Suprapubic skin (tissue), 4 donors: ENCODE results near the gene KRT73. TPM values are rescaled to one million over a fixed set of nuclear protein-coding genes. Genes with fewer than 3 reads are reported as not detected.

ENCODE experiments used
- DNase-seq, 2 donors: peaks; one replicate each; pipeline ENCODE4 v3.0.0-alpha.2; 2019; ENCODE audit warnings: low spot score in 2 of 2
- H3K27ac ChIP-seq: fragments of 200-600 bp; sonication (generic); one replicate; pipeline ENCODE4 v1.5.1; 2019
- H3K27me3 ChIP-seq: fragments of 200-600 bp; sonication (generic); one replicate; pipeline ENCODE4 v1.5.1; 2019
- H3K36me3 ChIP-seq: fragments of 200-600 bp; sonication (generic); one replicate; pipeline ENCODE4 v1.5.1; 2019
- H3K4me1 ChIP-seq: fragments of 200-600 bp; sonication (generic); one replicate; pipeline ENCODE4 v1.5.1; 2019
- H3K4me3 ChIP-seq: fragments of 200-600 bp; sonication (generic); one replicate; pipeline ENCODE4 v1.5.1; 2019; ENCODE audit warnings: mild to moderate bottlenecking
- H3K9me3 ChIP-seq: fragments of 200-600 bp; sonication (generic); one replicate; pipeline ENCODE4 v1.5.1; 2019
- CTCF ChIP-seq, 2 donors: fragments of 200-600 bp in 1 of 2; fragments of 450-650 bp in 1 of 2; sonication (generic) in 1 of 2; IDR thresholded peaks; one replicate each; pipeline ENCODE4 v1.5.1; 2016 to 2019; ENCODE audit warnings: antibody characterized with exemption in 2 of 2, mild to moderate bottlenecking in 1 of 2, moderate library complexity in 1 of 2
- EP300 ChIP-seq: sonication (generic); formaldehyde crosslinking; IDR thresholded peaks from one replicate; pipeline ENCODE4 v1.6.1; 2017; ENCODE audit warnings: antibody characterized with exemption
- POLR2A ChIP-seq, 2 donors: fragments of 450-650 bp; IDR thresholded peaks; one replicate each; pipeline ENCODE4 v1.6.1; 2017; ENCODE audit warnings: antibody characterized with exemption in 2 of 2, mild to moderate bottlenecking in 2 of 2, moderate library complexity in 2 of 2
- POLR2AphosphoS5 ChIP-seq, 3 donors: sonication (generic); formaldehyde crosslinking; IDR thresholded peaks; one replicate each; pipeline ENCODE4 v1.6.1; 2017; ENCODE audit warnings: antibody characterized with exemption in 3 of 3
- WGBS: methylation state at CpG from one replicate; pipeline ENCODE4 v1.1.5; 2018; 5-methylcytosine and 5-hydroxymethylcytosine counted together
- total RNA-seq, 4 donors: library from RNA; depleted of rRNA; stranded (reverse); fragments of >200 nt; gene quantifications; one replicate each; pipeline ENCODE4 v1.1.0, GENCODE V29; 2016

KRT73 gene
- total RNA-seq, 4 donors from 2014 or later = 8.7 to 27.4 (median 17.5) TPM

- peaks cover 11% of the 10 kb centered on the region for H3K4me1 ChIP-seq
- no peak for TF ChIP-seq EP300
These were observed 43.1 kb downstream of the KRT73 start for GRCh38 chr12:52575256-52575655.

GRCh38 chr12:52573743-52574142 lies 44.6 kb downstream of the KRT73 start, which contains the start of gene KRT74:
TSS of gene KRT74 (minus strand) at chr12:52573843. CDS start at chr12:52573777, 66 bp downstream.
- Histone ChIP-seq H3K4me1 (peaks cover 3% of the 10 kb centered on the region), H3K27ac (no peak within 1 kb of the TSS), H3K4me3 (no peak within 1 kb of the TSS), H3K27me3 (peaks cover 4% of the 10 kb centered on the region), H3K36me3 (no peaks in the 10 kb centered on the region), H3K9me3 (no peaks in the 10 kb centered on the region)
- no peak for DNase-seq
- 95% methylated on average over 3 of the region's 3 CpGs for WGBS
- no peak for TF ChIP-seq EP300
- no peak for TF ChIP-seq CTCF (IDR thresholded peaks at IDR 0.05)
- no peak for TF ChIP-seq POLR2AphosphoS5 (IDR thresholded peaks at IDR 0.05)
- no peak for TF ChIP-seq POLR2A (IDR thresholded peaks at IDR 0.05)

More at GRCh38 chr12:52575256-52575655, 43.1 kb downstream of the KRT73 start:
- no peak for DNase-seq
- peaks cover 4% of the 10 kb centered on the region for H3K27me3 ChIP-seq
- H3K4me3 ChIP-seq = no peak overlapping the region
- no peaks in the 10 kb centered on the region for H3K9me3 ChIP-seq
- no peak overlapping the region for H3K27ac ChIP-seq
- 87% methylated on average over 8 of the region's 9 CpGs for WGBS
- H3K36me3 ChIP-seq = no peaks in the 10 kb centered on the region

GRCh38 chr12:52573306-52573705 lies 45.1 kb downstream of the KRT73 start:
- Histone ChIP-seq H3K27me3 (peaks cover 4% of the 10 kb centered on the region), H3K27ac (no peak overlapping the region), H3K9me3 (no peaks in the 10 kb centered on the region), H3K36me3 (no peaks in the 10 kb centered on the region), H3K4me1 (peaks cover 2% of the 10 kb centered on the region), H3K4me3 (no peak overlapping the region)
- 92% methylated on average over 15 of the region's 15 CpGs for WGBS
- no peak for DNase-seq
- TF ChIP-seq POLR2A (IDR thresholded peaks at IDR 0.05) (no peak), EP300 (no peak), POLR2AphosphoS5 (IDR thresholded peaks at IDR 0.05) (no peak), CTCF (IDR thresholded peaks at IDR 0.05) (no peak)

- Histone ChIP-seq H3K4me3 (no peak overlapping the region), H3K9me3 (no peaks in the 10 kb centered on the region), H3K27me3 (peaks cover 12% of the 10 kb centered on the region), H3K27ac (no peak overlapping the region), H3K36me3 (no peaks in the 10 kb centered on the region), H3K4me1 (no peaks in the 10 kb centered on the region)
- TF ChIP-seq POLR2AphosphoS5 (IDR thresholded peaks at IDR 0.05) = no peak
- TF ChIP-seq POLR2A (IDR thresholded peaks at IDR 0.05) = no peak
- TF ChIP-seq EP300 = no peak
- TF ChIP-seq CTCF (IDR thresholded peaks at IDR 0.05) = no peak
- 96% methylated on average over 10 of the region's 10 CpGs for WGBS
- no peak for DNase-seq
These were observed 47.8 kb downstream of the KRT73 start for GRCh38 chr12:52570511-52570910.

- no peak overlapping the region for H3K4me3 ChIP-seq
- no peaks in the 10 kb centered on the region for H3K36me3 ChIP-seq
- H3K27me3 ChIP-seq = peaks cover 14% of the 10 kb centered on the region
- H3K27ac ChIP-seq = no peak overlapping the region
- TF ChIP-seq EP300 (no peak), CTCF (IDR thresholded peaks at IDR 0.05) (no peak), POLR2AphosphoS5 (IDR thresholded peaks at IDR 0.05) (no peak)
- H3K4me1 ChIP-seq = no peaks in the 10 kb centered on the region
- 93% methylated on average over 12 of the region's 12 CpGs for WGBS
- no peak for DNase-seq
- no peaks in the 10 kb centered on the region for H3K9me3 ChIP-seq
These were observed 50.2 kb downstream of the KRT73 start for GRCh38 chr12:52568111-52568510.

- Histone ChIP-seq H3K27me3 (peaks cover 10% of the 10 kb centered on the region), H3K4me3 (no peak overlapping the region), H3K36me3 (no peaks in the 10 kb centered on the region), H3K4me1 (no peaks in the 10 kb centered on the region), H3K27ac (no peak overlapping the region), H3K9me3 (no peaks in the 10 kb centered on the region)
- TF ChIP-seq POLR2A (IDR thresholded peaks at IDR 0.05) = no peak
- TF ChIP-seq CTCF (IDR thresholded peaks at IDR 0.05) = no peak
- TF ChIP-seq POLR2AphosphoS5 (IDR thresholded peaks at IDR 0.05) = no peak
- TF ChIP-seq EP300 = no peak
- 86% methylated on average over 5 of the region's 8 CpGs for WGBS
- no peak for DNase-seq
These were observed 51.5 kb downstream of the KRT73 start for GRCh38 chr12:52566847-52567291.
